GM21737 (cell line): ENCODE data around the gene TICAM1.
"Not testable (repeated sequence)": the region's sequence is repeated elsewhere in the genome, so short reads cannot be mapped to it uniquely, and the experiment has no call there.

Experiments used
- ATAC-seq: cut with Tn5 transposase; IDR thresholded peaks from one replicate; pipeline ENCODE4 v1.9.1; 2021; ENCODE audit warnings: mild to moderate bottlenecking, moderate library complexity; ENCODE audit not compliant: unreplicated experiment

TICAM1 gene

GRCh38 chr19:4831304-4831978 is at the start of gene TICAM1:
TICAM1 (minus strand) TSS chr19:4831712; CDS start chr19:4818377, 13,335 bp downstream.
- peak; percentile 69 for ATAC-seq

GRCh38 chr19:4879041-4879440 is 47.5 kb upstream of the TICAM1 start:
- no peak for ATAC-seq

GRCh38 chr19:4878491-4878968 is 47.0 kb upstream of the TICAM1 start:
- no peak for ATAC-seq

- no peak for ATAC-seq
These were observed 46.4 kb upstream of the TICAM1 start for GRCh38 chr19:4877753-4878490.

GRCh38 chr19:4873930-4874329 is 42.4 kb upstream of the TICAM1 start:
- no peak for ATAC-seq

- ATAC-seq: no peak
These were observed 40.2 kb upstream of the TICAM1 start for GRCh38 chr19:4871711-4872110.

- ATAC-seq: no peak
These were observed 38.7 kb upstream of the TICAM1 start for GRCh38 chr19:4870025-4870700.

GRCh38 chr19:4868286-4868834 is 36.8 kb upstream of the TICAM1 start:
- no peak for ATAC-seq

GRCh38 chr19:4867534-4868285 is 36.2 kb upstream of the TICAM1 start, which contains the start of gene PLIN3:
PLIN3 (minus strand) TSS chr19:4867667; CDS start chr19:4861394, 6,273 bp downstream.
- peak; percentile 71 for ATAC-seq

GRCh38 chr19:4866595-4867424 is 35.3 kb upstream of the TICAM1 start:
- no peak for ATAC-seq

- ATAC-seq: no peak
These were observed 29.6 kb upstream of the TICAM1 start for GRCh38 chr19:4861147-4861546.

- ATAC-seq: no peak
These were observed 28.2 kb upstream of the TICAM1 start for GRCh38 chr19:4859697-4860096.

GRCh38 chr19:4856468-4856867 is 25.0 kb upstream of the TICAM1 start:
- not testable (repeated sequence) for ATAC-seq

- not testable (repeated sequence) for ATAC-seq
These were observed 22.0 kb upstream of the TICAM1 start for GRCh38 chr19:4853506-4853905.

GRCh38 chr19:4852484-4852883 is 21.0 kb upstream of the TICAM1 start:
- no peak for ATAC-seq

- ATAC-seq: no peak
These were observed 20.2 kb upstream of the TICAM1 start for GRCh38 chr19:4851551-4852290.

GRCh38 chr19:4849019-4849418 is 17.5 kb upstream of the TICAM1 start:
- ATAC-seq: no peak

- no peak for ATAC-seq
These were observed 15.9 kb upstream of the TICAM1 start for GRCh38 chr19:4847190-4847973.
